Skeletal muscle cell (primary cell): ENCODE measurements around the gene CCR1.
A peak's percentile ranks its signal among the peaks of the same experiment; 100 is the strongest.
"Not testable (repeated sequence)": the region's sequence is repeated elsewhere in the genome, so short reads cannot be mapped to it uniquely, and the experiment has no call there.

ENCODE experiments used
- DNase-seq: peaks from one replicate; pipeline ENCODE4 v3.0.0-alpha.2; 2010; ENCODE audit warnings: low read depth
- H3K4me3 ChIP-seq: 2 replicates; pipeline ENCODE4 v1.5.1; 2011; ENCODE audit warnings: low read depth, mild to moderate bottlenecking, control low read depth, low read length, moderate library complexity

CCR1 gene

DNA sequence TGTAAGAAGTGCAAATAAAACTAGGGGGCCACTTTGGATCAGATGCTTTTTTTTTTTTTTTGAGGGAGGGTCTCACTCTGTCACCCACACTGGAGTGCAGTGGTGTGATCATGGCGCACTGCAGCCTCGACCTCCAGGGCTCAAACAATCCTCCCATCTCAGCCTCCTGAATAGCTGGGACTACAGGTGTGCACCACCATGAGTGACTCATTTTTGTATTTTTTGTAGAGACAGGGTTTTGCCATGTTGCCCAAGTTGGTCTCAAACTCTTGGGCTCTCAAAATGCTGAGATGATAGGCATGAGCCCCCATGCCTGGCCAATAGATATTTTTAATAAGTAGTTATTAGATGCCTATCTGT is 20.8 kb downstream of the CCR1 start:
- DNase-seq: no peak
- no peak overlapping the region for H3K4me3 ChIP-seq

- H3K4me3 ChIP-seq: no peak overlapping the region
- DNase-seq: no peak
Observed at GRCh38 chr3:46186471-46187340, 21.4 kb downstream of the CCR1 start.

DNA sequence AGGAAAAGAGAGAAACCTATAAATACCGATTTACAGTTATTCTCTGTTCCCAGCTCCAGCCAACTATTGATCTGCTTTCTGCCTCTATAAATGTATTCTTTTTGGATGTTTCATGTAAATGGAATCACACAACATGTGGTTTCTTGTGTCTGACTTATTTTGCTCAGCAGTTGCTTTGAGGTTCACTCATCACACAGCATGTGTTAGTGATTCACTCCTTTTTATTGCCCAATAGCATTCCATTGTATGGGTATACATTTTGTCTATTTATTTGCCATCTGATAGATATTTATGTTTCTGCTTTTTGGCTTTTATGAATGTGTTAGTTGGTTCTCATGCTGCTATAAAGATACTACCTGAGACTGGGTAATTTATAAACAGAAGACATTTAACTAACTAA is 23.6 kb downstream of the CCR1 start:
- peak; percentile 67 for DNase-seq
- H3K4me3 ChIP-seq: no peak overlapping the region

- DNase-seq: no peak
- no peak overlapping the region for H3K4me3 ChIP-seq
Observed at GRCh38 chr3:46183330-46183729, 24.8 kb downstream of the CCR1 start.

DNA sequence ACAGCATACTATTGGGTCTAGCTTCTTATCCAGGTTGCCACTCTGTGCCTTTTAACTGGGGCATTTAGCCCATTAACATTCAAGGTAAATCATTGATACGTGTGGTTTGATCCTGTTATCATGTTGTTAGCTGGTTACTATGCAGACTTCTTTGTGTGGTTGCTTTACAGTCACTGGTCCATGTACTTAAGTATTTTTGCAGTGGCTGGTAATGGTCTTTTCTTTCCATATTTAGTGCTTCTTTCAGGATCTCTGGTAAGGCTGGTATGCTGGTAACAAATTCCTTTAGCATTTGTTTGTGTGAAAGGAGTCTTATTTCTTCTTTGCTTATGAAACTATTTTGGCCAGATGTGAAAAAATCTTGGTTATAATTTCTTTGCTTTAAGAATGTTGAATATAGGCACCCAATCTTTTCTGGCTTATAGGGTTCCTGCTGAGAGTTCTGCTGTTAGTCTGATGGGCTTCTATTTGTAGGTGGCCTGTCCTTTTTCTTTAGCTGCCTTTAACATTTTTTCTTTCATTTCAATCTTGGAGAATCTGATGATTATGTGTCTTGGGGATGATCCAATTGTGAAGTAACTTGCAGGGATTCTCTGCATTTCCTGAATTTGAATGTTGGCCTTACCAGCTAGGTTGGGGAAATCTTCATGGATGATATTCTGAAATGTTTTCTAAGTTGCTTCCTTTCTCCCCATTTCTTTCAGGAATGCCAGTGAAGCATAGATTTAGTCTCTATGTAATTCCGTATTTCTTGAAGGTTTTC is 39.3 kb downstream of the CCR1 start:
- DNase-seq: no peak
- no peak overlapping the region for H3K4me3 ChIP-seq

- no peak for DNase-seq
- no peak overlapping the region for H3K4me3 ChIP-seq
Observed at GRCh38 chr3:46163556-46164041, 44.5 kb downstream of the CCR1 start.

- H3K4me3 ChIP-seq: no peak overlapping the region
- no peak for DNase-seq
Observed at GRCh38 chr3:46162975-46163555, 45.0 kb downstream of the CCR1 start.

DNA sequence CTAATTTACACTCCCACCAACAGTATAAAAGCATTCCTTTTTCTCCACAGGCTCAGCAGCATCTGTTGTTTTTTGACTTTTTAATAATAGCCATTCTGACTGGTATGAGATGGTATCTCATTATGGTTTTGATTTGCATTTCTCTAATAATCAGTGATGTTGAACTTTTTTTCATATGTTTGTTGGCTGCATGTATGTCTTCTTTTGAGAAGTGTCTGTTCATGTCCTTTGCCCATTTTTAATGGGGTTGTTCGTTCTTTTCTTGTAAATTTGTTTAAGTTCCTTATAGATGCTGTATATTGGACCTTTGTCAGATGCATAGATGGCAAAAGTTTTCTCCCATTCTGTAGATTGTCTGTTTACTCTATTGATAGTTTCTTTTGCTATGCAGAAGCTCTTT is 50.4 kb downstream of the CCR1 start:
- not testable (repeated sequence) for DNase-seq, H3K4me3 ChIP-seq

DNA sequence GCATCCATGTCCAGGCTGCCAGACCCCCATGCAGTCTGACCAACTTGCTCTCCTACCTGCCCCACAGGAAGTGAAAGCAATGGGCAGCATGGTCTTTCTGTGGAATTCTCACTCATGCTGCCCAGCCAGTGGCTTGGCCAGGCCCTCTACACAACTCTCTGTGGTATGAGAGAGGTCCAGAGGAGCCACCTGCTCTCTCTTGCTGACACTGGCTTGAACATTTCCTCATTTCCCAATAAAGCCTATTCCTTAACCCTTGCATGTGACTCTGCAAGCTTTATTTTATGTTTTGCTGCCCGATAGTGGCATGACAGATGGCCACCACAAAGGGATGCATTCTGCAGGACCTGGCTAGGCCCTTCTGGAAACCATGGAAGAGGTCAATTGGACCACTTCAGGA is 53.8 kb downstream of the CCR1 start:
- no peak for DNase-seq
- H3K4me3 ChIP-seq: no peak overlapping the region
